HCT116 (cell line): Measurements from ENCODE around the gene LY6G6D. TPM values are rescaled to one million over a fixed set of nuclear protein-coding genes. Genes with fewer than 3 reads are reported as not detected.
"Not testable (repeated sequence)": the region's sequence is repeated elsewhere in the genome, so short reads cannot be mapped to it uniquely, and the experiment has no call there.

ENCODE experiments used
- ATAC-seq: fragments of 200-7000 bp; cut with Tn5 transposase; 2 replicates; pipeline ENCODE4 v1.9.1; 2020; ENCODE audit warnings: mild to moderate bottlenecking, moderate library complexity
- BruUV-seq: library from RNA; stranded (reverse); fragments of 400-500 nt; replicated peaks from 2 replicates; lab custom pipeline; 2021; lab: Mats Ljungman, UMichigan
- CTCF ChIA-PET: fragments of 300-600 bp; sonication (Branson Sonifier 250); formaldehyde crosslinking; loops from one replicate; lab custom pipeline; 2021; ENCODE audit warnings: antibody characterized with exemption; lab: Charles Lee
- POLR2A ChIA-PET: fragments of 300-600, 350-600 bp; sonication (Branson Sonifier 250); formaldehyde crosslinking; loops from one replicate; lab custom pipeline; 2021; ENCODE audit warnings: antibody characterized with exemption; lab: Charles Lee
- RAD21 ChIA-PET, 2 experiments: fragments of 300-600 bp; sonication (Branson Sonifier 250); formaldehyde crosslinking; loops; one replicate each; lab custom pipeline; 2023; ENCODE audit warnings: low total read pairs in 2 of 2; ENCODE audit not compliant: uncharacterized antibody in 2 of 2, unreplicated experiment in 2 of 2, low non-redundant PET in 1 of 2; lab: Charles Lee
- DNase-seq: peaks from one replicate; pipeline ENCODE4 v3.0.0-alpha.2; 2010; ENCODE audit warnings: low read depth, low spot score
- H2AFZ ChIP-seq: fragments of 200-600 bp; shearing (Covaris generic), sonication (generic); 2 replicates; pipeline ENCODE4 v1.6.1; 2017; ENCODE audit warnings: low read depth, mixed run types, mixed read lengths, antibody characterized with exemption, low read length; ENCODE audit not compliant: poor library complexity, severe bottlenecking
- H3K27ac ChIP-seq: 2 replicates; pipeline ENCODE4 v1.5.1; 2012; ENCODE audit warnings: low read depth, low read length
- H3K27me3 ChIP-seq: fragments of 200-600 bp; sonication (generic); 2 replicates; pipeline ENCODE4 v1.6.1; 2016; ENCODE audit warnings: mixed run types, low read length, mixed read lengths; ENCODE audit not compliant: insufficient read depth
- H3K36me3 ChIP-seq, 2 experiments: fragments of 200-500 bp in 1 of 2; fragments of 200-600 bp in 1 of 2; sonication (Bioruptor generic) in 1 of 2; sonication (generic) in 1 of 2; 2 replicates each; pipeline versions ENCODE4 v1.5.1 to v1.6.1; 2014 to 2016; ENCODE audit warnings: low read length in 2 of 2, inconsistent platforms in 1 of 2, mixed read lengths in 1 of 2, mixed run types in 1 of 2; ENCODE audit not compliant: insufficient read depth in 2 of 2, control insufficient read depth in 1 of 2
- H3K4me1 ChIP-seq, 2 experiments: fragments of 200-600 bp in 1 of 2; sonication (generic) in 1 of 2; 2 replicates each; pipeline versions ENCODE4 v1.5.1 to v1.6.1; 2012 to 2017; ENCODE audit warnings: low read length in 2 of 2, inconsistent platforms in 1 of 2, mild to moderate bottlenecking in 1 of 2, mixed read lengths in 1 of 2, mixed run types in 1 of 2, moderate library complexity in 1 of 2; ENCODE audit not compliant: insufficient read depth in 2 of 2, control insufficient read depth in 1 of 2
- H3K4me2 ChIP-seq: fragments of 200-600 bp; sonication (generic); 2 replicates; pipeline ENCODE4 v1.6.1; 2017; ENCODE audit warnings: mixed run types, low read length, mixed read lengths
- H3K4me3 ChIP-seq, 2 experiments: fragments of 200-600 bp in 1 of 2; sonication (generic) in 1 of 2; replicated peaks in 1 of 2; 2 replicates each; pipeline ENCODE4 v1.5.1; 2011 to 2016; ENCODE audit warnings: low read length in 2 of 2, control low read depth in 1 of 2, low read depth in 1 of 2, mild to moderate bottlenecking in 1 of 2, mixed read lengths in 1 of 2, mixed run types in 1 of 2
- H3K79me2 ChIP-seq: fragments of 200-600 bp; sonication (generic); 2 replicates; pipeline ENCODE4 v1.6.1; 2017; ENCODE audit warnings: mild to moderate bottlenecking, mixed run types, low read length, moderate library complexity, mixed read lengths; ENCODE audit not compliant: insufficient read depth
- H3K9ac ChIP-seq: fragments of 200-600 bp; sonication (generic); 2 replicates; pipeline ENCODE4 v1.6.1; 2016; ENCODE audit warnings: low read length, mixed read lengths
- H3K9me2 ChIP-seq: fragments of 200-600 bp; sonication (generic), shearing (Covaris generic); 2 replicates; pipeline ENCODE4 v1.6.1; 2017; ENCODE audit warnings: mixed run types, mild to moderate bottlenecking, moderate library complexity; ENCODE audit not compliant: insufficient read depth
- H3K9me3 ChIP-seq, 2 experiments: fragments of 200-500 bp in 1 of 2; fragments of 200-600 bp in 1 of 2; sonication (Bioruptor generic) in 1 of 2; sonication (generic) in 1 of 2; 2 replicates each; pipeline ENCODE4 v1.6.1; 2014 to 2017; ENCODE audit warnings: low read length in 2 of 2, mixed read lengths in 2 of 2, inconsistent platforms in 1 of 2, low read depth in 1 of 2, mild to moderate bottlenecking in 1 of 2, mixed run types in 1 of 2, moderate library complexity in 1 of 2; ENCODE audit not compliant: control insufficient read depth in 1 of 2, insufficient read depth in 1 of 2
- H4K20me1 ChIP-seq: fragments of 200-600 bp; sonication (generic), shearing (Covaris generic); 2 replicates; pipeline ENCODE4 v1.6.1; 2017; ENCODE audit warnings: mixed run types, mild to moderate bottlenecking, moderate library complexity; ENCODE audit not compliant: insufficient read depth
- CBX3 ChIP-seq: IDR thresholded peaks from 2 replicates; pipeline ENCODE4 v1.6.1; 2012; ENCODE audit warnings: low read depth
- EZH2 ChIP-seq: fragments of 200-600 bp; sonication (generic); IDR thresholded peaks from 2 replicates; pipeline ENCODE4 v1.6.1; 2017; ENCODE audit warnings: antibody characterized with exemption, mixed run types
- POLR2AphosphoS5 ChIP-seq: IDR thresholded peaks from 2 replicates; pipeline ENCODE4 v1.6.1; 2011; ENCODE audit warnings: mild to moderate bottlenecking, low read depth, low read length, moderate library complexity
- REST ChIP-seq: IDR thresholded peaks from 2 replicates; pipeline ENCODE4 v1.6.1; 2012; ENCODE audit warnings: low read depth
- SRF ChIP-seq: IDR thresholded peaks from 2 replicates; pipeline ENCODE4 v1.6.1; 2012; ENCODE audit warnings: low read depth
- TCF7L2 ChIP-seq: IDR thresholded peaks from 2 replicates; pipeline ENCODE4 v1.7.0; 2011; ENCODE audit warnings: borderline replicate concordance, inconsistent platforms; ENCODE audit not compliant: insufficient read depth, insufficient read length; ENCODE audit errors: extremely low read depth
- ZNF274 ChIP-seq: fragments of 200-500 bp; sonication (Bioruptor generic); IDR thresholded peaks from 2 replicates; pipeline ENCODE4 v1.6.1; 2014; ENCODE audit warnings: mild to moderate bottlenecking, low read depth, low read length, inconsistent platforms
- intact Hi-C: fragments of 100-400 bp; cut with micrococcal nuclease; formaldehyde crosslinking; loops from 2 replicates; pipeline ENCODE4 v1.10.0; 2022
- total RNA-seq: library from RNA; stranded (reverse); gene quantifications from one replicate; pipeline ENCODE4 v1.2.1, GENCODE V29; 2021; ENCODE audit not compliant: unreplicated experiment
- TF ChIP-seq, protein P1 (sequence below): IDR thresholded peaks from 2 replicates; pipeline ENCODE4 v1.6.1; 2012
- TF ChIP-seq, protein P2 (sequence below): IDR thresholded peaks from 2 replicates; pipeline ENCODE4 v1.6.1; 2012
- TF ChIP-seq, protein P3 (sequence below): IDR thresholded peaks from 2 replicates; pipeline ENCODE4 v1.6.1; 2011; ENCODE audit warnings: mild to moderate bottlenecking, low read length, moderate library complexity; ENCODE audit not compliant: insufficient replicate concordance; ENCODE audit errors: extremely low read depth

The LY6G6D gene
- total RNA-seq, 1 experiment from 2014 or later = not detected

DNA sequence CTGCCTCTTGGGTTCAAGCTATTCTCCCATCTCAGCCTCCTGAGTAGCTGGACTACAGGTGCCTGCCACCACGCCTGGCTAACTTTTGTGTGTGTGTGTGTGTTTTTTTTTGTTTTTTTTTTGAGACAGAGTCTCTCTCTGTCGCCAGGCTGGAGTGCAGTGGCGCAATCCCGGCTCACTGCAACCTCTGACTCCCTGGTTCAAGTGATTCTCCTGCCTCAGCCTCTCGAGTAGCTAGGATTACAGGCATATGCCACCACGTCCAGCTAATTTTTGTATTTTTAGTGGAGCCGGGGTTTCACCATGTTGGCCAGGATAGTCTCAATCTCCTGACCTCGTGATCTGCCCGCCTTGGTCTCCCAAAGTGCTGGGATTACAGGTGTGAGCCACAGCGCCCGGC lies 6.0 kb upstream of the LY6G6D start:
- H3K27ac ChIP-seq, H3K4me3 ChIP-seq, intact Hi-C loops, H3K9me3 ChIP-seq, RAD21 ChIA-PET, H3K79me2 ChIP-seq, DNase-seq, H3K9me2 ChIP-seq, H3K36me3 ChIP-seq, ATAC-seq, H3K27me3 ChIP-seq, H2AFZ ChIP-seq, H3K4me2 ChIP-seq, H4K20me1 ChIP-seq, POLR2A ChIA-PET, CTCF ChIA-PET, BruUV-seq, H3K9ac ChIP-seq: not testable (repeated sequence)
- peaks cover 8 to 20% of the 10 kb centered on the region in 2 experiments; a peak in 3 of 4 replicates for H3K4me1 ChIP-seq

- Histone ChIP-seq H2AFZ (no peak overlapping the region), H3K9ac (no peak overlapping the region), H4K20me1 (no peaks in the 10 kb centered on the region), H3K4me2 (peak overlapping the region; percentile 31; the same call in 1 of the 2 replicates), H3K27ac (no peak overlapping the region), H3K27me3 (no peaks in the 10 kb centered on the region), H3K4me3 (no peak overlapping the region), H3K9me3 (no peaks in the 10 kb centered on the region), H3K36me3 (no peaks in the 10 kb centered on the region), H3K79me2 (no peaks in the 10 kb centered on the region), H3K9me2 (no peaks in the 10 kb centered on the region), H3K4me1 (peaks cover 13 to 24% of the 10 kb centered on the region in 2 experiments; a peak in 3 of 4 replicates)
- BruUV-seq = no TSS peak
- intact Hi-C loops = no loop called here
- no peak for ATAC-seq
- no peak for DNase-seq
- ChIA-PET RAD21 (interaction anchor here in 1 of 2 experiments (0.7 kb wide), 1 partner anchor 19 kb away, joined by 3 read pairs; no protein-coding TSS in a partner anchor), CTCF (no interaction called here), POLR2A (no interaction called here)
- TF ChIP-seq, protein P1, sequence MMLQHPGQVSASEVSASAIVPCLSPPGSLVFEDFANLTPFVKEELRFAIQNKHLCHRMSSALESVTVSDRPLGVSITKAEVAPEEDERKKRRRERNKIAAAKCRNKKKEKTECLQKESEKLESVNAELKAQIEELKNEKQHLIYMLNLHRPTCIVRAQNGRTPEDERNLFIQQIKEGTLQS = no peak
- TF ChIP-seq POLR2AphosphoS5 (no peak), SRF (no peak), EZH2 (no peak), REST (no peak), ZNF274 (no peak), CBX3 (no peak), TCF7L2 (no peak)
- TF ChIP-seq, protein P2, sequence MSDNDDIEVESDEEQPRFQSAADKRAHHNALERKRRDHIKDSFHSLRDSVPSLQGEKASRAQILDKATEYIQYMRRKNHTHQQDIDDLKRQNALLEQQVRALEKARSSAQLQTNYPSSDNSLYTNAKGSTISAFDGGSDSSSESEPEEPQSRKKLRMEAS = no peak
- TF ChIP-seq, protein P3, sequence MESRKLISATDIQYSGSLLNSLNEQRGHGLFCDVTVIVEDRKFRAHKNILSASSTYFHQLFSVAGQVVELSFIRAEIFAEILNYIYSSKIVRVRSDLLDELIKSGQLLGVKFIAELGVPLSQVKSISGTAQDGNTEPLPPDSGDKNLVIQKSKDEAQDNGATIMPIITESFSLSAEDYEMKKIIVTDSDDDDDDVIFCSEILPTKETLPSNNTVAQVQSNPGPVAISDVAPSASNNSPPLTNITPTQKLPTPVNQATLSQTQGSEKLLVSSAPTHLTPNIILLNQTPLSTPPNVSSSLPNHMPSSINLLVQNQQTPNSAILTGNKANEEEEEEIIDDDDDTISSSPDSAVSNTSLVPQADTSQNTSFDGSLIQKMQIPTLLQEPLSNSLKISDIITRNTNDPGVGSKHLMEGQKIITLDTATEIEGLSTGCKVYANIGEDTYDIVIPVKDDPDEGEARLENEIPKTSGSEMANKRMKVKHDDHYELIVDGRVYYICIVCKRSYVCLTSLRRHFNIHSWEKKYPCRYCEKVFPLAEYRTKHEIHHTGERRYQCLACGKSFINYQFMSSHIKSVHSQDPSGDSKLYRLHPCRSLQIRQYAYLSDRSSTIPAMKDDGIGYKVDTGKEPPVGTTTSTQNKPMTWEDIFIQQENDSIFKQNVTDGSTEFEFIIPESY = no peak
These were observed 4.5 kb upstream of the LY6G6D start for GRCh38 chr6:31710523-31711219.
